GM23338 (cell line): ENCODE data around the gene GAS2L3.

Experiments used
- CREB1 ChIP-seq: fragments of 250-450 bp; sonication (Bioruptor Pico); IDR thresholded peaks from 2 replicates; pipeline ENCODE4 v1.5.0; 2020; ENCODE audit warnings: low read depth, mild to moderate bottlenecking, moderate library complexity
- EZH2 ChIP-seq: fragments of 200-600 bp; sonication (generic); IDR thresholded peaks from one replicate; pipeline ENCODE4 v1.8.0; 2017; ENCODE audit warnings: antibody characterized with exemption, mild to moderate bottlenecking, low read depth; ENCODE audit not compliant: unreplicated experiment
- EZH2phosphoT487 ChIP-seq: fragments of 200-600 bp; sonication (generic); IDR thresholded peaks from one replicate; pipeline ENCODE4 v1.8.1; 2018; ENCODE audit warnings: antibody characterized with exemption; ENCODE audit not compliant: unreplicated experiment
- JUNB ChIP-seq: IDR thresholded peaks from one replicate; pipeline ENCODE4 v1.6.1; 2016; ENCODE audit warnings: antibody characterized with exemption; ENCODE audit not compliant: unreplicated experiment
- NANOG ChIP-seq: IDR thresholded peaks from 2 replicates; pipeline ENCODE4 v1.6.1; 2016; ENCODE audit warnings: antibody characterized with exemption, borderline replicate concordance
- POLR2AphosphoS5 ChIP-seq: IDR thresholded peaks from 2 replicates; pipeline ENCODE4 v1.6.1; 2016; ENCODE audit warnings: antibody characterized with exemption, low read depth
- ZNF114 ChIP-seq: fragments of 250-450 bp; sonication (Bioruptor Pico); IDR thresholded peaks from 2 replicates; pipeline ENCODE4 v1.5.0; 2020; ENCODE audit warnings: mild to moderate bottlenecking, moderate library complexity
- ZNF331 ChIP-seq: fragments of 250-450 bp; sonication (Bioruptor Pico); IDR thresholded peaks from 2 replicates; pipeline ENCODE4 v1.5.0; 2020; ENCODE audit warnings: low read depth, mild to moderate bottlenecking, moderate library complexity
- TF ChIP-seq, protein P1 (sequence below), 2 experiments: fragments of 200-600 bp in 1 of 2; sonication (generic) in 1 of 2; conservative IDR thresholded peaks; 2 replicates each; pipeline versions ENCODE4 v1.5.1 to v1.6.1; 2016 to 2017; ENCODE audit warnings: antibody characterized with exemption in 2 of 2, low read depth in 2 of 2, mild to moderate bottlenecking in 2 of 2, moderate library complexity in 1 of 2
- TF ChIP-seq, protein P2 (sequence below): IDR thresholded peaks from one replicate; pipeline ENCODE4 v1.6.1; 2018; ENCODE audit warnings: antibody characterized with exemption; ENCODE audit not compliant: unreplicated experiment
- TF ChIP-seq, protein P3 (sequence below): IDR thresholded peaks from 2 replicates; pipeline ENCODE4 v1.6.1; 2016; ENCODE audit warnings: antibody characterized with exemption

DNA sequence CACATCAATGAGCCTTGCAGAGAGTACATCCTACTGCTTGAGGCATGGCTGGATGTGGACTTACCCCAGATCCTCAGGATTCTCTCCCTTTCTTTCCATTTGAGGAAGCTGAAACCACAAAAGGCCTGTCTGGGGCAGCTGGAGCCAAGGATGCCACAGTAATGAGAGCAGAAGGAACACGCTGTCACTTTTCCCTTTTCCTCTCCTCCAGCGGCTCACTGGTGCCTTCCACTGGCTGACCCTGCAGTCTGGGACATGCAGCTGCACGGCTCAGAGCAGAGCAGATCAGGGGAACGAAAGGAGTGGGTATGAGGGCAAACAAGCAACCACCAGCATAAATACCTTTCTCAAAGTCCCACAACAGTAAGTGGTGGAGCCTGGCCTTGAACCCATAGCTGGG lies 78.2 kb downstream of the GAS2L3 start:
- no peak for TF ChIP-seq POLR2AphosphoS5
- TF ChIP-seq EZH2phosphoT487 = no peak
- TF ChIP-seq, protein P1, sequence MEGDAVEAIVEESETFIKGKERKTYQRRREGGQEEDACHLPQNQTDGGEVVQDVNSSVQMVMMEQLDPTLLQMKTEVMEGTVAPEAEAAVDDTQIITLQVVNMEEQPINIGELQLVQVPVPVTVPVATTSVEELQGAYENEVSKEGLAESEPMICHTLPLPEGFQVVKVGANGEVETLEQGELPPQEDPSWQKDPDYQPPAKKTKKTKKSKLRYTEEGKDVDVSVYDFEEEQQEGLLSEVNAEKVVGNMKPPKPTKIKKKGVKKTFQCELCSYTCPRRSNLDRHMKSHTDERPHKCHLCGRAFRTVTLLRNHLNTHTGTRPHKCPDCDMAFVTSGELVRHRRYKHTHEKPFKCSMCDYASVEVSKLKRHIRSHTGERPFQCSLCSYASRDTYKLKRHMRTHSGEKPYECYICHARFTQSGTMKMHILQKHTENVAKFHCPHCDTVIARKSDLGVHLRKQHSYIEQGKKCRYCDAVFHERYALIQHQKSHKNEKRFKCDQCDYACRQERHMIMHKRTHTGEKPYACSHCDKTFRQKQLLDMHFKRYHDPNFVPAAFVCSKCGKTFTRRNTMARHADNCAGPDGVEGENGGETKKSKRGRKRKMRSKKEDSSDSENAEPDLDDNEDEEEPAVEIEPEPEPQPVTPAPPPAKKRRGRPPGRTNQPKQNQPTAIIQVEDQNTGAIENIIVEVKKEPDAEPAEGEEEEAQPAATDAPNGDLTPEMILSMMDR (conservative IDR thresholded peaks at IDR 0.05; ENCODE audit: low read depth in 2 of 2) = peak in 1 of 2 experiments; percentile 49; a peak in 2 of 4 replicates
- TF ChIP-seq, protein P2, sequence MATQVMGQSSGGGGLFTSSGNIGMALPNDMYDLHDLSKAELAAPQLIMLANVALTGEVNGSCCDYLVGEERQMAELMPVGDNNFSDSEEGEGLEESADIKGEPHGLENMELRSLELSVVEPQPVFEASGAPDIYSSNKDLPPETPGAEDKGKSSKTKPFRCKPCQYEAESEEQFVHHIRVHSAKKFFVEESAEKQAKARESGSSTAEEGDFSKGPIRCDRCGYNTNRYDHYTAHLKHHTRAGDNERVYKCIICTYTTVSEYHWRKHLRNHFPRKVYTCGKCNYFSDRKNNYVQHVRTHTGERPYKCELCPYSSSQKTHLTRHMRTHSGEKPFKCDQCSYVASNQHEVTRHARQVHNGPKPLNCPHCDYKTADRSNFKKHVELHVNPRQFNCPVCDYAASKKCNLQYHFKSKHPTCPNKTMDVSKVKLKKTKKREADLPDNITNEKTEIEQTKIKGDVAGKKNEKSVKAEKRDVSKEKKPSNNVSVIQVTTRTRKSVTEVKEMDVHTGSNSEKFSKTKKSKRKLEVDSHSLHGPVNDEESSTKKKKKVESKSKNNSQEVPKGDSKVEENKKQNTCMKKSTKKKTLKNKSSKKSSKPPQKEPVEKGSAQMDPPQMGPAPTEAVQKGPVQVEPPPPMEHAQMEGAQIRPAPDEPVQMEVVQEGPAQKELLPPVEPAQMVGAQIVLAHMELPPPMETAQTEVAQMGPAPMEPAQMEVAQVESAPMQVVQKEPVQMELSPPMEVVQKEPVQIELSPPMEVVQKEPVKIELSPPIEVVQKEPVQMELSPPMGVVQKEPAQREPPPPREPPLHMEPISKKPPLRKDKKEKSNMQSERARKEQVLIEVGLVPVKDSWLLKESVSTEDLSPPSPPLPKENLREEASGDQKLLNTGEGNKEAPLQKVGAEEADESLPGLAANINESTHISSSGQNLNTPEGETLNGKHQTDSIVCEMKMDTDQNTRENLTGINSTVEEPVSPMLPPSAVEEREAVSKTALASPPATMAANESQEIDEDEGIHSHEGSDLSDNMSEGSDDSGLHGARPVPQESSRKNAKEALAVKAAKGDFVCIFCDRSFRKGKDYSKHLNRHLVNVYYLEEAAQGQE = no peak
- TF ChIP-seq EZH2 = no peak
- no peak for TF ChIP-seq CREB1 (CRISPR knock-in tag)
- TF ChIP-seq ZNF114 = no peak
- TF ChIP-seq NANOG = no peak
- TF ChIP-seq ZNF331 (CRISPR knock-in tag) = no peak
- TF ChIP-seq JUNB = no peak
- TF ChIP-seq, protein P3, sequence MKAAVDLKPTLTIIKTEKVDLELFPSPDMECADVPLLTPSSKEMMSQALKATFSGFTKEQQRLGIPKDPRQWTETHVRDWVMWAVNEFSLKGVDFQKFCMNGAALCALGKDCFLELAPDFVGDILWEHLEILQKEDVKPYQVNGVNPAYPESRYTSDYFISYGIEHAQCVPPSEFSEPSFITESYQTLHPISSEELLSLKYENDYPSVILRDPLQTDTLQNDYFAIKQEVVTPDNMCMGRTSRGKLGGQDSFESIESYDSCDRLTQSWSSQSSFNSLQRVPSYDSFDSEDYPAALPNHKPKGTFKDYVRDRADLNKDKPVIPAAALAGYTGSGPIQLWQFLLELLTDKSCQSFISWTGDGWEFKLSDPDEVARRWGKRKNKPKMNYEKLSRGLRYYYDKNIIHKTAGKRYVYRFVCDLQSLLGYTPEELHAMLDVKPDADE = no peak
